GM12878 (cell line): ENCODE data around the gene LGMN. TPM values are rescaled to one million over a fixed set of nuclear protein-coding genes. Genes with fewer than 3 reads are reported as not detected.

Source experiments
- ATAC-seq: fragments of 200-7000 bp; cut with Tn5 transposase; 3 replicates; pipeline ENCODE4 v1.9.1; 2020; ENCODE audit warnings: mild to moderate bottlenecking, moderate library complexity
- BruUV-seq: library from RNA; stranded (reverse); fragments of 400-500 nt; replicated peaks from 2 replicates; lab custom pipeline; 2021; lab: Mats Ljungman, UMichigan
- CTCF ChIA-PET: fragments of 300-600 bp; sonication (Branson Sonifier 250); formaldehyde crosslinking; extraction: SDS; loops from one replicate; lab custom pipeline; 2021; ENCODE audit warnings: inconsistent platforms; lab: Yijun Ruan, JAX
- POLR2A ChIA-PET: fragments of 350-600 bp; formaldehyde crosslinking; extraction: SDS; loops from one replicate; lab custom pipeline; 2021; ENCODE audit warnings: inconsistent platforms; lab: Charles Lee
- RAD21 ChIA-PET: fragments of 300-600 bp; sonication (Branson Sonifier 250); formaldehyde crosslinking; loops from one replicate; lab custom pipeline; 2023; ENCODE audit warnings: antibody characterized with exemption; ENCODE audit not compliant: unreplicated experiment; lab: Charles Lee
- SMC1A ChIA-PET: fragments of 300-600 bp; sonication (Branson Sonifier 250); formaldehyde crosslinking; loops from one replicate; lab custom pipeline; 2023; ENCODE audit not compliant: unreplicated experiment, uncharacterized antibody; lab: Charles Lee
- DNase-seq: peaks from one replicate; pipeline ENCODE4 v3.0.0-alpha.2; 2011; ENCODE audit warnings: low read depth, low spot score
- FAIRE-seq: peaks from 3 replicates; lab custom pipeline; 2011; peaks lifted over from hg19 to GRCh38; lab: Jason Lieb, UNC
- H2AFZ ChIP-seq: 2 replicates; pipeline ENCODE4 v1.6.0; 2011; ENCODE audit warnings: low read depth, low read length, control low read depth; ENCODE audit not compliant: control insufficient read depth
- H3K27ac ChIP-seq: 2 replicates; pipeline ENCODE4 v1.5.1; 2011; ENCODE audit warnings: control low read depth; ENCODE audit not compliant: control insufficient read depth, insufficient read depth
- H3K27me3 ChIP-seq, 2 experiments: replicated peaks in 1 of 2; 2 replicates each; pipeline versions ENCODE4 v1.6.0 to v1.6.1; 2011; ENCODE audit warnings: low read length in 1 of 2; ENCODE audit not compliant: control insufficient read depth in 2 of 2, insufficient read depth in 2 of 2
- H3K36me3 ChIP-seq, 2 experiments: 2 replicates each; pipeline ENCODE4 v1.5.1; 2011; ENCODE audit warnings: low read length in 1 of 2; ENCODE audit not compliant: control insufficient read depth in 2 of 2, insufficient read depth in 2 of 2
- H3K4me1 ChIP-seq: 2 replicates; pipeline ENCODE4 v1.6.1; 2011; ENCODE audit warnings: mild to moderate bottlenecking, low read length, moderate library complexity, mixed read lengths; ENCODE audit not compliant: control insufficient read depth, insufficient read depth
- H3K4me2 ChIP-seq: 2 replicates; pipeline ENCODE4 v1.6.0; 2011; ENCODE audit warnings: control low read depth; ENCODE audit not compliant: control insufficient read depth, insufficient read depth
- H3K4me3 ChIP-seq: fragments of 200-600 bp; sonication (generic); 2 replicates; pipeline ENCODE4 v1.5.1; 2016
- H3K79me2 ChIP-seq: 2 replicates; pipeline ENCODE4 v1.6.0; 2011; ENCODE audit warnings: low read length; ENCODE audit not compliant: control insufficient read depth, insufficient read depth
- H3K9ac ChIP-seq: 2 replicates; pipeline ENCODE4 v1.8.0; 2011; ENCODE audit warnings: low read length, control low read depth, mixed read lengths; ENCODE audit not compliant: control insufficient read depth, insufficient read depth
- H3K9me3 ChIP-seq: replicated peaks from 3 replicates; pipeline ENCODE4 v1.5.1; 2011; ENCODE audit warnings: mild to moderate bottlenecking, low read length; ENCODE audit not compliant: control insufficient read depth, insufficient read depth
- H4K20me1 ChIP-seq: 2 replicates; pipeline ENCODE4 v1.6.0; 2011; ENCODE audit not compliant: control insufficient read depth, insufficient read depth
- FOS ChIP-seq: IDR thresholded peaks from 3 replicates; pipeline ENCODE4 v1.6.1; 2011; ENCODE audit warnings: borderline replicate concordance; ENCODE audit not compliant: insufficient read length; ENCODE audit errors: extremely low read depth
- JUND ChIP-seq: IDR thresholded peaks from 2 replicates; pipeline ENCODE4 v1.6.1; 2012; ENCODE audit warnings: low read depth, mild to moderate bottlenecking, low read length, improper control_type of control experiment, moderate library complexity
- MYC ChIP-seq: IDR thresholded peaks from 2 replicates; pipeline ENCODE4 v1.6.1; 2011; ENCODE audit warnings: mild to moderate bottlenecking, low read length, moderate library complexity, inconsistent platforms; ENCODE audit not compliant: insufficient read depth, insufficient replicate concordance, insufficient read length, severe bottlenecking
- RB1 ChIP-seq: fragments of 450-650 bp; formaldehyde crosslinking; IDR thresholded peaks from 2 replicates; pipeline ENCODE4 v1.6.1; 2017; ENCODE audit warnings: mild to moderate bottlenecking, borderline replicate concordance
- WGBS: methylation state at CpG from one replicate; pipeline ENCODE4 v1.1.6; 2016; ENCODE audit warnings: low lambda C conversion rate; ENCODE audit not compliant: insufficient replicate concordance, insufficient coverage; ENCODE audit errors: missing lambda C conversion rate; 5-methylcytosine and 5-hydroxymethylcytosine counted together
- in situ Hi-C: fragments of 300-500 bp; cut with MboI; formaldehyde crosslinking; loops from 9 replicates; pipeline ENCODE4 v1.14.3; 2018; ENCODE audit warnings: mixed read lengths
- intact Hi-C: fragments of 100-400 bp; cut with micrococcal nuclease; formaldehyde crosslinking; loops from one replicate; pipeline ENCODE4 v1.14.2; 2022; ENCODE audit not compliant: unreplicated experiment
- polyA plus RNA-seq, 11 experiments: library from polyadenylated mRNA; depleted of rRNA in 4 of 11; unstranded in 6 of 11; stranded (reverse) in 5 of 11; fragments of >200 nt; fragmentation: Nextera tagmentation in 4 of 11; fragmentation: Illumina TruSeq in 1 of 11; extraction: Ambion mirVana in 4 of 11; extraction: Trizol in 1 of 11; gene quantifications; 1 replicate in 1 of 11; 2 replicates in 10 of 11; pipeline versions ENCODE4 v1.2.1 to v1.2.3, GENCODE V29; 2011 to 2016; ENCODE audit warnings: inconsistent platforms in 2 of 11, missing spikeins in 2 of 11, low read depth in 1 of 11
- total RNA-seq, 4 experiments: library from RNA; depleted of rRNA in 3 of 4; stranded (reverse); fragments of >200 nt in 3 of 4; fragmentation: Illumina TruSeq in 1 of 4; extraction: Trizol in 1 of 4; gene quantifications; 2 replicates each; pipeline versions ENCODE4 v1.2.1 to v1.2.3, GENCODE V29; 2013 to 2021
- TF ChIP-seq, protein P1 (sequence below), 3 experiments: IDR thresholded peaks in 2 of 3; conservative IDR thresholded peaks in 1 of 3; 2 replicates each; pipeline ENCODE4 v1.5.1; 2011; ENCODE audit warnings: low read depth in 3 of 3, low read length in 3 of 3, mild to moderate bottlenecking in 3 of 3, control low read depth in 2 of 3, moderate library complexity in 2 of 3, inconsistent platforms in 1 of 3, mixed read lengths in 1 of 3; ENCODE audit not compliant: control insufficient read depth in 2 of 3, insufficient read depth in 1 of 3; ENCODE audit errors: extremely low read depth in 1 of 3
- TF ChIP-seq, protein P2 (sequence below): fragments of 450-650 bp; IDR thresholded peaks from 2 replicates; pipeline ENCODE4 v1.6.1; 2018; ENCODE audit warnings: mild to moderate bottlenecking, low read depth, moderate library complexity; ENCODE audit not compliant: partially characterized antibody

The LGMN gene
- total and polyA plus RNA-seq, 10 of the 15 experiments (the other 5 are each of a cell fraction or from before 2014, with no cell fraction given) = 0.71 to 192 (median 3.9) TPM

DNA sequence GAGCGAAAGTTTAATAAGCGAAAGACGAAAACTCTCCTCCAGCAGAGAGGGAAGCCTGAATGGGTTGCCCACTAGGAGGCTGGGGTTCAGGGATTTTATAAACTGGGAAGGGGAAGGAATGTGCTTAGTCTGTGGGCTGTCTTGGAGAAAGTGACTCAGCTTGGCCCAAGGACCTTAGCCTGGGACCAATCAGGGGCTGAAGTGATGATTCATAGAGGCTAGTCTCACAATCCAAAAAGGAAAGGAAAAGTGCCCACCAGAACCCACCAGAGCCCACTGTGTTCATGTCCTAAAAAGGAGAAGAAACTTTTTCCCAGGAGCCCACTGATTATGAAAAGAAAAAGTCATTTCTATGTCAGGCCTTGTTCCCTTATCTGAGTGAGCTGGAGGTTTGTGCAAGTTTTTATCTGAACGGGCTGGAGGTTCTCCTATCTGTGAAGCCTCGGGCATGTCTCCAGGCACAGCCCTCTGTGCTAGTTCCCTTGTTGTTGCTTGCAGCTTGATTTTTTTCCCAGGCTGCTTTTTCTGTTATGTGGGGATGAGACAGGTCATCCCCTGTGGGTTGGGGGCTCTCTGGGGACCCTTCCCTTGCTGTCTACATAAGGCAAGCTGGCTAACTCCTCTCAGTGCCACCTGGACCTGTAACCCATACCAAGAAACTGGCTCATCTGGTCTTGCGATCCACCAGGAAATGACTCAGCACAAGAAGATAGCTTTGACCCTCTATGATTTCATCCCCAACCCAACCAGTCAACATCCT, 37.4 kb upstream of the LGMN start:
- Histone ChIP-seq H3K27me3 (no peaks in the 10 kb centered on the region), H3K4me1 (no peaks in the 10 kb centered on the region), H3K36me3 (no peaks in the 10 kb centered on the region), H4K20me1 (no peaks in the 10 kb centered on the region), H3K4me3 (no peak overlapping the region), H2AFZ (no peak overlapping the region), H3K27ac (no peak overlapping the region), H3K9ac (no peak overlapping the region), H3K9me3 (peaks cover 5% of the 10 kb centered on the region), H3K79me2 (no peaks in the 10 kb centered on the region), H3K4me2 (no peak overlapping the region)
- intact Hi-C loops (loop anchor here (2.0 kb wide), 1 partner anchor 41 kb away; no protein-coding TSS in a partner anchor), in situ Hi-C loops (no loop called here)
- CTCF ChIA-PET = interaction anchor here (0.7 to 8.6 kb wide), 8 partner anchors 16 to 104 kb away, joined by 3 to 122 read pairs (median 4); no protein-coding TSS in a partner anchor
- ATAC-seq = no peak
- no TSS peak for BruUV-seq
- WGBS = 51% methylated on average over 6 of the region's 6 CpGs
- FAIRE-seq = no peak
- TF ChIP-seq RB1 = no peak
- TF ChIP-seq, protein P1, sequence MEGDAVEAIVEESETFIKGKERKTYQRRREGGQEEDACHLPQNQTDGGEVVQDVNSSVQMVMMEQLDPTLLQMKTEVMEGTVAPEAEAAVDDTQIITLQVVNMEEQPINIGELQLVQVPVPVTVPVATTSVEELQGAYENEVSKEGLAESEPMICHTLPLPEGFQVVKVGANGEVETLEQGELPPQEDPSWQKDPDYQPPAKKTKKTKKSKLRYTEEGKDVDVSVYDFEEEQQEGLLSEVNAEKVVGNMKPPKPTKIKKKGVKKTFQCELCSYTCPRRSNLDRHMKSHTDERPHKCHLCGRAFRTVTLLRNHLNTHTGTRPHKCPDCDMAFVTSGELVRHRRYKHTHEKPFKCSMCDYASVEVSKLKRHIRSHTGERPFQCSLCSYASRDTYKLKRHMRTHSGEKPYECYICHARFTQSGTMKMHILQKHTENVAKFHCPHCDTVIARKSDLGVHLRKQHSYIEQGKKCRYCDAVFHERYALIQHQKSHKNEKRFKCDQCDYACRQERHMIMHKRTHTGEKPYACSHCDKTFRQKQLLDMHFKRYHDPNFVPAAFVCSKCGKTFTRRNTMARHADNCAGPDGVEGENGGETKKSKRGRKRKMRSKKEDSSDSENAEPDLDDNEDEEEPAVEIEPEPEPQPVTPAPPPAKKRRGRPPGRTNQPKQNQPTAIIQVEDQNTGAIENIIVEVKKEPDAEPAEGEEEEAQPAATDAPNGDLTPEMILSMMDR (IDR thresholded peaks at IDR 0.05 in 2 of 3, conservative IDR thresholded peaks at IDR 0.05 in 1 of 3; ENCODE audit: control insufficient read depth in 2 of 3, extremely low read depth in 1 of 3, insufficient read depth in 1 of 3, low read depth in 3 of 3, low read length in 3 of 3) = no peak
- TF ChIP-seq MYC = no peak
- TF ChIP-seq FOS = no peak
- TF ChIP-seq, protein P2, sequence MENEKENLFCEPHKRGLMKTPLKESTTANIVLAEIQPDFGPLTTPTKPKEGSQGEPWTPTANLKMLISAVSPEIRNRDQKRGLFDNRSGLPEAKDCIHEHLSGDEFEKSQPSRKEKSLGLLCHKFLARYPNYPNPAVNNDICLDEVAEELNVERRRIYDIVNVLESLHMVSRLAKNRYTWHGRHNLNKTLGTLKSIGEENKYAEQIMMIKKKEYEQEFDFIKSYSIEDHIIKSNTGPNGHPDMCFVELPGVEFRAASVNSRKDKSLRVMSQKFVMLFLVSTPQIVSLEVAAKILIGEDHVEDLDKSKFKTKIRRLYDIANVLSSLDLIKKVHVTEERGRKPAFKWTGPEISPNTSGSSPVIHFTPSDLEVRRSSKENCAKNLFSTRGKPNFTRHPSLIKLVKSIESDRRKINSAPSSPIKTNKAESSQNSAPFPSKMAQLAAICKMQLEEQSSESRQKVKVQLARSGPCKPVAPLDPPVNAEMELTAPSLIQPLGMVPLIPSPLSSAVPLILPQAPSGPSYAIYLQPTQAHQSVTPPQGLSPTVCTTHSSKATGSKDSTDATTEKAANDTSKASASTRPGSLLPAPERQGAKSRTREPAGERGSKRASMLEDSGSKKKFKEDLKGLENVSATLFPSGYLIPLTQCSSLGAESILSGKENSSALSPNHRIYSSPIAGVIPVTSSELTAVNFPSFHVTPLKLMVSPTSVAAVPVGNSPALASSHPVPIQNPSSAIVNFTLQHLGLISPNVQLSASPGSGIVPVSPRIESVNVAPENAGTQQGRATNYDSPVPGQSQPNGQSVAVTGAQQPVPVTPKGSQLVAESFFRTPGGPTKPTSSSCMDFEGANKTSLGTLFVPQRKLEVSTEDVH = no peak
- TF ChIP-seq JUND = no peak
- SMC1A ChIA-PET = interaction anchor here (0.6 to 10.8 kb wide), 6 partner anchors 11 to 433 kb away, joined by 3 to 151 read pairs (median 4); no protein-coding TSS in a partner anchor
- POLR2A ChIA-PET = interaction anchor here (0.6 to 0.8 kb wide), 2 partner anchors 71 to 386 kb away, joined by 7 read pairs; no protein-coding TSS in a partner anchor
- no peak for DNase-seq
- RAD21 ChIA-PET = interaction anchor here (0.5 to 9.4 kb wide), 6 partner anchors 18 to 1257 kb away, joined by 3 to 106 read pairs (median 4); no protein-coding TSS in a partner anchor
